ENCODE measurements around the gene MLXIPL.
"Not testable (repeated sequence)": the region's sequence is repeated elsewhere in the genome, so short reads cannot be mapped to it uniquely, and the experiment has no call there.

The MLXIPL gene

GRCh38 chr7:73612598-73613269 is 11.6 kb downstream of the MLXIPL start:
- no peak for DNase-seq

- no peak for DNase-seq
These were observed 13.2 kb downstream of the MLXIPL start for GRCh38 chr7:73611017-73611555.

GRCh38 chr7:73610105-73610504 is 14.2 kb downstream of the MLXIPL start:
- no peak for DNase-seq

GRCh38 chr7:73607692-73607983 is 16.7 kb downstream of the MLXIPL start:
- DNase-seq = not testable (repeated sequence)

- peak; percentile 18 to 76 (median 62) for DNase-seq
These were observed 17.3 kb downstream of the MLXIPL start for GRCh38 chr7:73606801-73607691.

GRCh38 chr7:73605601-73606220 is 18.6 kb downstream of the MLXIPL start:
- no peak for DNase-seq

GRCh38 chr7:73602721-73603651 is 21.3 kb downstream of the MLXIPL start:
- no peak for DNase-seq

GRCh38 chr7:73599916-73600315 is 24.4 kb downstream of the MLXIPL start:
- DNase-seq = no peak

- DNase-seq = no peak
These were observed 25.0 kb downstream of the MLXIPL start for GRCh38 chr7:73599151-73599882.

GRCh38 chr7:73597978-73598782 is 26.1 kb downstream of the MLXIPL start:
- no peak for DNase-seq

- DNase-seq = no peak
These were observed 27.9 kb downstream of the MLXIPL start for GRCh38 chr7:73596191-73597065.

GRCh38 chr7:73595358-73595757 is 29.0 kb downstream of the MLXIPL start:
- DNase-seq = no peak

GRCh38 chr7:73593207-73594045 is 30.9 kb downstream of the MLXIPL start:
- DNase-seq = no peak

GRCh38 chr7:73586911-73587310 is 37.4 kb downstream of the MLXIPL start:
- DNase-seq = no peak

- no peak for DNase-seq
These were observed 39.1 kb downstream of the MLXIPL start for GRCh38 chr7:73585196-73585595.

- no peak for DNase-seq
These were observed 41.6 kb downstream of the MLXIPL start for GRCh38 chr7:73582664-73583202.

- not testable (repeated sequence) for DNase-seq
These were observed 43.3 kb downstream of the MLXIPL start for GRCh38 chr7:73581006-73581405.

- peak; percentile 99 to 100 (median 100) for DNase-seq
These were observed 45.8 kb downstream of the MLXIPL start, which contains the start of gene TBL2 for GRCh38 chr7:73578342-73579128. TSS of gene TBL2 (minus strand) at chr7:73578579. CDS start at chr7:73578549, 30 bp downstream.
